Measurements from ENCODE around the gene VPS54.

- no peak for TF ChIP-seq CTCF (IDR thresholded peaks at IDR 0.05)
- no peak for TF ChIP-seq POLR2A (IDR thresholded peaks at IDR 0.05)
- no peak for TF ChIP-seq EP300 (IDR thresholded peaks at IDR 0.05)
- TF ChIP-seq POLR2AphosphoS5 (IDR thresholded peaks at IDR 0.05): no peak
Observed at GRCh38 chr2:63983986-63984605, 35.1 kb downstream of the VPS54 start.

Measured in gastroesophageal sphincter (tissue), 3 donors.